Trophoblast cell (in vitro differentiated cells and primary cell): ENCODE data around the gene ASCC1.
"Not testable (repeated sequence)": the region's sequence is repeated elsewhere in the genome, so short reads cannot be mapped to it uniquely, and the experiment has no call there.

ENCODE experiments used
- DNase-seq, 2 donors: peaks; one replicate each; pipeline ENCODE4 v3.0.0-alpha.2; 2016
- H2AFZ ChIP-seq: 2 replicates; pipeline ENCODE4 v1.6.1; 2013; ENCODE audit warnings: low read length, moderate library complexity, mild to moderate bottlenecking; ENCODE audit not compliant: insufficient read depth, poor library complexity
- H2AK5ac ChIP-seq: 2 replicates; pipeline ENCODE4 v1.6.1; 2013; ENCODE audit warnings: mild to moderate bottlenecking, low read length
- H2BK120ac ChIP-seq: 2 replicates; pipeline ENCODE4 v1.6.1; 2013; ENCODE audit warnings: low read length, mild to moderate bottlenecking, moderate library complexity; ENCODE audit not compliant: insufficient read depth, poor library complexity
- H2BK12ac ChIP-seq: 2 replicates; pipeline ENCODE4 v1.6.1; 2013; ENCODE audit warnings: mild to moderate bottlenecking, low read length, moderate library complexity
- H2BK5ac ChIP-seq: 2 replicates; pipeline ENCODE4 v1.6.1; 2013; ENCODE audit warnings: low read length, low read depth, moderate library complexity, mild to moderate bottlenecking; ENCODE audit not compliant: poor library complexity
- H3K14ac ChIP-seq: 2 replicates; pipeline ENCODE4 v1.6.1; 2013; ENCODE audit warnings: mild to moderate bottlenecking, low read length
- H3K18ac ChIP-seq: 2 replicates; pipeline ENCODE4 v1.6.1; 2013; ENCODE audit warnings: mild to moderate bottlenecking, low read length
- H3K23ac ChIP-seq: 2 replicates; pipeline ENCODE4 v1.6.1; 2013; ENCODE audit warnings: low read length
- H3K27ac ChIP-seq: 2 replicates; pipeline ENCODE4 v1.5.1; 2013; ENCODE audit warnings: low read depth, mild to moderate bottlenecking, inconsistent platforms, low read length, moderate library complexity
- H3K27me3 ChIP-seq: 2 replicates; pipeline ENCODE4 v1.6.1; 2013; ENCODE audit warnings: inconsistent platforms, mild to moderate bottlenecking, low read length, moderate library complexity; ENCODE audit not compliant: insufficient read depth
- H3K36me3 ChIP-seq, 2 experiments: 1 replicate in 1 of 2; 2 replicates in 1 of 2; pipeline ENCODE4 v1.6.1; 2013; ENCODE audit warnings: low read length in 2 of 2, mild to moderate bottlenecking in 2 of 2, moderate library complexity in 1 of 2; ENCODE audit not compliant: insufficient read depth in 2 of 2, control insufficient read depth in 1 of 2
- H3K4ac ChIP-seq: 2 replicates; pipeline ENCODE4 v1.6.1; 2013; ENCODE audit warnings: low read depth, mild to moderate bottlenecking, low read length, moderate library complexity
- H3K4me1 ChIP-seq, 2 experiments: 1 replicate in 1 of 2; 2 replicates in 1 of 2; pipeline ENCODE4 v1.6.1; 2013; ENCODE audit warnings: low read length in 2 of 2, mild to moderate bottlenecking in 2 of 2, moderate library complexity in 1 of 2; ENCODE audit not compliant: insufficient read depth in 2 of 2, control insufficient read depth in 1 of 2
- H3K4me2 ChIP-seq: 2 replicates; pipeline ENCODE4 v1.6.1; 2013; ENCODE audit warnings: inconsistent platforms, mild to moderate bottlenecking, low read length, moderate library complexity
- H3K4me3 ChIP-seq: 2 replicates; pipeline ENCODE4 v1.5.1; 2013; ENCODE audit warnings: mild to moderate bottlenecking, low read depth, low read length, inconsistent platforms
- H3K79me1 ChIP-seq: one replicate; pipeline ENCODE4 v1.6.1; 2013; ENCODE audit warnings: low read length
- H3K79me2 ChIP-seq: 2 replicates; pipeline ENCODE4 v1.6.1; 2013; ENCODE audit warnings: low read length, mild to moderate bottlenecking; ENCODE audit not compliant: control insufficient read depth, insufficient read depth, poor library complexity
- H3K9ac ChIP-seq: 2 replicates; pipeline ENCODE4 v1.6.1; 2013; ENCODE audit warnings: mild to moderate bottlenecking, low read length
- H3K9me3 ChIP-seq: 2 replicates; pipeline ENCODE4 v1.6.1; 2013; ENCODE audit warnings: low read depth, mild to moderate bottlenecking, control low read depth, inconsistent platforms, low read length; ENCODE audit not compliant: insufficient read depth
- H4K12ac ChIP-seq: 2 replicates; pipeline ENCODE4 v1.6.1; 2013; ENCODE audit warnings: low read depth, mild to moderate bottlenecking, low read length, moderate library complexity
- H4K8ac ChIP-seq: 2 replicates; pipeline ENCODE4 v1.6.1; 2013; ENCODE audit warnings: low read depth, mild to moderate bottlenecking, low read length, moderate library complexity
- H4K91ac ChIP-seq: one replicate; pipeline ENCODE4 v1.6.1; 2013; ENCODE audit warnings: low read depth, mild to moderate bottlenecking, low read length, moderate library complexity
- whole genome bisulfite sequencing: extraction: QIAGEN DNeasy Blood & Tissue Kit; methylation state at CpG from one replicate; pipeline ENCODE4 v1.1.7; 2013; ENCODE audit warnings: missing lambda C conversion rate; ENCODE audit not compliant: insufficient read length, insufficient coverage; ENCODE audit errors: extremely low coverage; 5-methylcytosine and 5-hydroxymethylcytosine counted together

The ASCC1 gene

DNA sequence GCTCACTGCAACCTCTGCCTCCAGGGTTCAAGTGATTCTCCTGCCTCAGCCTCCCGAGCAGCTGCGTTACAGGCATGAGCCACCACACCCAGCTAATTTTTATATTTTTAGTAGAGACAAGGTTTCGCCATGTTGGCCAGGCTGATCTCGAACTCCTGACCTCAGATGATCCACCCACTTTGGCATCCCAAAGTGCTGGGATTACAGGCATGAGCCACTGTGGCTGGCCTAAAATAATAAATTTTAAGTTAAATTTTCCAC is 68.8 kb downstream of the ASCC1 start:
- H3K79me2 ChIP-seq, H2AK5ac ChIP-seq, H3K79me1 ChIP-seq, H3K27me3 ChIP-seq, H3K27ac ChIP-seq, H3K9me3 ChIP-seq, H4K91ac ChIP-seq, H3K36me3 ChIP-seq, DNase-seq, H2AFZ ChIP-seq, H2BK5ac ChIP-seq, H2BK12ac ChIP-seq, H3K9ac ChIP-seq, H4K8ac ChIP-seq, H3K14ac ChIP-seq, H2BK120ac ChIP-seq, H3K18ac ChIP-seq, H3K4me1 ChIP-seq, H3K4ac ChIP-seq, H4K12ac ChIP-seq, H3K4me3 ChIP-seq, H3K23ac ChIP-seq, H3K4me2 ChIP-seq: not testable (repeated sequence)
- WGBS, result no CpG with 5 or more reads among the region's 4 CpGs

DNA sequence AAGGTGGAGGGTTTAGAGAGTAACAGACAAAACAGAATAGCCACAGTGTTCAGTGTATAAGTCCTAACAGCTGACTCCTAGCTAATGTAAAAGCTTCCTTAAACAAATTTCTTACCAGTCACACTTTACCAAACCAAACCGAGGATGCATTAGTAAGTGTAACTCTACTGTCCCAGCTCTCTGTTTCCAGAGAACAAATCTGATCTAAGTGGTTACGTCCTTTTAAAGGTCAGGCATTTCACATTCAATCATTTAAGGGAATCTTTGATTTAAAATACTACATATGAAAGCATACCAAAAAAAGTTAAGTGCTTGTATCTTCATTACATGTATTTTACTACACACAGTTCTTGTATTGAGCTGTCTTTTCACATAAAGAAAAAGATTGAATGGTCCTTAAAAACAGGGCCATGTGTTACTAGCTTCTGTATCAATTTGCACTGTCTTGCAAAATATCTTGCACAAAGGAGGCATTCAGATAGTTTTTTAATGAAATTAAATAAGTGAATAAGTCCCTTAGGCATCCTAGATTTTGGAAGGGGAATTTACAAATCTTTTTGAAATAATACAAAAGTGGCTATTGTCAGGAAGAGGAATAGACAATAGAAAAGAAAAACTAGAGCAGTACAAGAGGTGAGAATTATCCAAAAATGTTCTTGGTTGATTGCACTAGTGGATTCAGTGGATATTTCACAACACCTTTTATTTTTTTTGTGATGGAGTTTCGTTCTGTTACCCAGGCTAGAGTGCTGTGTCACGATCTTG is 69.3 kb downstream of the ASCC1 start:
- peaks cover 0 to 3% of the 10 kb centered on the region in 2 experiments for H3K4me1 ChIP-seq
- no peak overlapping the region for H4K12ac ChIP-seq
- no peak overlapping the region for H3K4me3 ChIP-seq
- H3K9me3 ChIP-seq, result no peaks in the 10 kb centered on the region
- no peak overlapping the region for H3K27ac ChIP-seq
- H3K9ac ChIP-seq, result no peak overlapping the region
- no peaks in the 10 kb centered on the region for H3K79me1 ChIP-seq
- H4K8ac ChIP-seq, result no peak overlapping the region
- no CpG with 5 or more reads among the region's 4 CpGs for WGBS
- no peak overlapping the region for H2AK5ac ChIP-seq
- H3K4me2 ChIP-seq, result no peak overlapping the region
- H2BK120ac ChIP-seq, result no peak overlapping the region
- H3K79me2 ChIP-seq, result no peaks in the 10 kb centered on the region
- H3K18ac ChIP-seq, result no peak overlapping the region
- H3K36me3 ChIP-seq, result no peaks in the 10 kb centered on the region
- no peak overlapping the region for H3K14ac ChIP-seq
- H4K91ac ChIP-seq, result no peak overlapping the region
- no peaks in the 10 kb centered on the region for H3K27me3 ChIP-seq
- H3K23ac ChIP-seq, result no peak overlapping the region
- no peak for DNase-seq
- no peak overlapping the region for H2BK5ac ChIP-seq
- no peak overlapping the region for H2BK12ac ChIP-seq
- no peak overlapping the region for H3K4ac ChIP-seq
- H2AFZ ChIP-seq, result no peak overlapping the region

DNA sequence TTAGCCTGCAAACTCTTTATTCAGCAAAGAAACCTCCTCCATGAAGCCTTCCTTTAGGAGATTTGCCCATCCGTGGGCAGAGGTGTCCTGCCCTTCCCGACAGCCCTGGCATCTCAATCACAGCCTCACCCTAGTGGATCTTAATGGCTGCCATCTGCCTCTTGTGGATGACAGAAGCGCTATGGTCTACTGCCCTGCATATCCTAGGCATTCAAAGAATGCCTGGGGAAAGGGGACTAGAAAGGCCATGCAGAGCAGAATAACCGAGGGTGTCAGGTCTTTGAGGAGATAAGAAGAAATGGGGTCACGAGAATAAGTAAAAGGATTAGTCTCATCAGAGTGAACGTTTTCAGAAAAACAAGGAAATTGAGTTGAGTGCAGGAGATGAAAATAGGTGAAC is 70.0 kb downstream of the ASCC1 start:
- peaks cover 0 to 3% of the 10 kb centered on the region in 2 experiments for H3K4me1 ChIP-seq
- H2AK5ac ChIP-seq, result no peak overlapping the region
- no CpG with 5 or more reads among the region's 6 CpGs for WGBS

DNA sequence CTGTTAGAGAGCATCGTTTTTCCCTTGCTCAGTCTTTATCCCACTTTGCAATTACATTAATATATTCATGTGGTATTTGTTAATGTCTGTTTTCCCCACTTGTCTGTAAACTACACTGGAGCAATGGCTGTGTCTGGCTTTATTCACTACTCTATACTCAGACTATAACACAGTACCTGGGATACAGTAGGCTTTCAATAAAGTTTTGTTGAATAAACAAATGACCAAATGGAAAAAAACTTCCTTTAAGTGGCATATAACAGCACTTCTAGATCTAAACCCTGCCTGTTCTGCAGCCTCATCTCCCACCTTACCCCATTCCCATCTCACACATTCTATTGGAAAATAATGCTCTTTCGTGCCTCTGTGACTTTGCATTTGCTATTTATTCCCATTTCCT is 70.4 kb downstream of the ASCC1 start:
- Histone ChIP-seq H2BK120ac (no peak overlapping the region), H4K91ac (no peak overlapping the region), H2BK12ac (no peak overlapping the region), H3K9ac (no peak overlapping the region), H3K23ac (no peak overlapping the region), H3K27ac (no peak overlapping the region), H2AK5ac (no peak overlapping the region), H3K18ac (no peak overlapping the region), H3K9me3 (no peaks in the 10 kb centered on the region), H3K4me3 (no peak overlapping the region), H3K4me1 (peaks cover 0 to 3% of the 10 kb centered on the region in 2 experiments), H2AFZ (no peak overlapping the region), H3K79me2 (no peaks in the 10 kb centered on the region), H2BK5ac (no peak overlapping the region), H3K4me2 (no peak overlapping the region), H3K14ac (no peak overlapping the region), H3K79me1 (no peaks in the 10 kb centered on the region), H3K27me3 (no peaks in the 10 kb centered on the region), H3K4ac (no peak overlapping the region), H4K12ac (no peak overlapping the region), H3K36me3 (no peaks in the 10 kb centered on the region), H4K8ac (no peak overlapping the region)
- WGBS, result no CpG with 5 or more reads among the region's 2 CpGs
- DNase-seq, result no peak

More for the DNA sequence above, 70.0 kb downstream of the ASCC1 start:
- Histone ChIP-seq H3K79me2 (no peaks in the 10 kb centered on the region), H2BK5ac (no peak overlapping the region), H3K79me1 (no peaks in the 10 kb centered on the region), H2BK120ac (no peak overlapping the region), H3K9me3 (no peaks in the 10 kb centered on the region), H4K8ac (no peak overlapping the region), H2AFZ (no peak overlapping the region), H3K27me3 (no peaks in the 10 kb centered on the region), H3K14ac (no peak overlapping the region), H3K27ac (no peak overlapping the region), H3K9ac (no peak overlapping the region), H3K18ac (no peak overlapping the region), H3K4me2 (no peak overlapping the region), H4K12ac (no peak overlapping the region), H3K23ac (no peak overlapping the region), H2BK12ac (no peak overlapping the region), H3K36me3 (no peaks in the 10 kb centered on the region), H4K91ac (no peak overlapping the region), H3K4ac (no peak overlapping the region), H3K4me3 (no peak overlapping the region)
- no peak for DNase-seq
